ENCODE data around the gene CDK2AP2. TPM values are rescaled to one million over a fixed set of nuclear protein-coding genes. Genes with fewer than 3 reads are reported as not detected.

Gene CDK2AP2
- total RNA-seq, 2 experiments from 2014 or later = 82.7 to 84.7 TPM

GRCh38 chr11:67499808-67500483 lies 8.0 kb downstream of the CDK2AP2 start:
- no peak overlapping the region for H3K4me3 Mint-ChIP-seq
- peak overlapping the region; percentile 42 for H3K27ac Mint-ChIP-seq
- peaks cover 49% of the 10 kb centered on the region for H3K36me3 Mint-ChIP-seq
- peaks cover 28% of the 10 kb centered on the region for H3K4me1 Mint-ChIP-seq (ENCODE audit: low read depth)
- H3K27me3 Mint-ChIP-seq = no peaks in the 10 kb centered on the region
- ChIA-PET POLR2A (no interaction called here), CTCF (interaction anchor here (0.8 kb wide), 1 partner anchor 148 kb away, joined by 4 read pairs; no protein-coding TSS in a partner anchor)
- no peaks in the 10 kb centered on the region for H3K9me3 Mint-ChIP-seq
- intact Hi-C loops (cut with micrococcal nuclease) = no loop called here
- no peak for DNase-seq

GRCh38 chr11:67498544-67498972 lies 9.4 kb downstream of the CDK2AP2 start:
- DNase-seq = no peak
- Mint-ChIP-seq H3K4me3 (no peak overlapping the region), H3K9me3 (no peaks in the 10 kb centered on the region), H3K27me3 (no peaks in the 10 kb centered on the region), H3K4me1 (ENCODE audit: low read depth) (peaks cover 25% of the 10 kb centered on the region), H3K36me3 (peaks cover 45% of the 10 kb centered on the region), H3K27ac (no peak overlapping the region)
- POLR2A ChIA-PET = no interaction called here
- CTCF ChIA-PET = no interaction called here
- intact Hi-C loops (cut with micrococcal nuclease) = no loop called here

GRCh38 chr11:67497656-67498291 lies 10.2 kb downstream of the CDK2AP2 start:
- POLR2A ChIA-PET = no interaction called here
- Mint-ChIP-seq H3K36me3 (peaks cover 42% of the 10 kb centered on the region), H3K9me3 (no peaks in the 10 kb centered on the region), H3K4me3 (no peak overlapping the region), H3K27ac (no peak overlapping the region), H3K4me1 (ENCODE audit: low read depth) (peaks cover 21% of the 10 kb centered on the region), H3K27me3 (no peaks in the 10 kb centered on the region)
- intact Hi-C loops (cut with micrococcal nuclease) = no loop called here
- DNase-seq = no peak
- CTCF ChIA-PET = no interaction called here

GRCh38 chr11:67496113-67496512 lies 11.8 kb downstream of the CDK2AP2 start:
- ChIA-PET POLR2A (no interaction called here), CTCF (no interaction called here)
- Mint-ChIP-seq H3K27me3 (no peaks in the 10 kb centered on the region), H3K4me1 (ENCODE audit: low read depth) (peaks cover 9% of the 10 kb centered on the region), H3K27ac (no peak overlapping the region), H3K4me3 (no peak overlapping the region), H3K36me3 (peaks cover 45% of the 10 kb centered on the region), H3K9me3 (no peaks in the 10 kb centered on the region)
- intact Hi-C loops (cut with micrococcal nuclease) = no loop called here
- DNase-seq = no peak

DNA sequence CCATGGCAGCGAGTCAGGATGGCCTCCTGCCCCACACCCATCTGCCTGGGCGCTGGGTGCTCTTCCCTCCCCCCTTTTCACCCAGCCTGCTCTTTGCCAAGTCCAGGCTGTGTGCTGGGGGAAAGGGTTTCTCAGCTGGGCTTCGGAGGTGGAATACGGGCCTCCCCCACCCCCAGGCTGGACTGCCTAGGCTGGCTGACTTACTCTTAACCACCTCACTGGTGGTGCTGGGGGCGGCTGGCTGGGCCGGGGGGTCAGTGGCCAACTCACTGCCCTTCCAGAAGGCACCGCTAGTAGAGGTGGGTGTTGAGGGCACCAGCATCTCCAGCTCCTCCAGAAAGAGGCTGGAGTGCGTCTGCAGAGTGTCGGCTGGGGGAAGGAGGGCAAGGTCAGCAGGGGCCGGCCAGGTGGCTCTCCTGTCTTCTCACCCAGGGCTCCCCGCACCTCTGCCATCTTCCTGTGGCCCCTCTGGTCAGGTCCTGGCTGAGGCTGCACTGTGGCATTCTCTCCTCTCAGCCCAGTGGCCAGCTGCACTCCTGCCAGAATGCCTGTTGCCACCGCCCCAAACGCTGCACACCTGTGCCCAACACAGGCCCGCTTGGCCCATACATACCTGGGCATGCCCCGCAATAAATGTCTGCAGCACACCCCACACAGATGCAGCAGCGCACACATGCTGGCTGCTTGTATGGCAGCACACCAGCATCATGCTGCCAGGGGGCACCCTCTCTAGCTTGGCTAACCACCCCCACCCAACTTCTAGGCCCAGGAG lies 12.5 kb downstream of the CDK2AP2 start:
- intact Hi-C loops (cut with micrococcal nuclease) = no loop called here
- ChIA-PET POLR2A (no interaction called here), CTCF (no interaction called here)
- DNase-seq = no peak
- H3K9me3 Mint-ChIP-seq = no peaks in the 10 kb centered on the region
- H3K36me3 Mint-ChIP-seq = peaks cover 45% of the 10 kb centered on the region
- H3K4me3 Mint-ChIP-seq = no peak overlapping the region
- no peaks in the 10 kb centered on the region for H3K27me3 Mint-ChIP-seq
- no peak overlapping the region for H3K27ac Mint-ChIP-seq
- peaks cover 5% of the 10 kb centered on the region for H3K4me1 Mint-ChIP-seq (ENCODE audit: low read depth)

DNA sequence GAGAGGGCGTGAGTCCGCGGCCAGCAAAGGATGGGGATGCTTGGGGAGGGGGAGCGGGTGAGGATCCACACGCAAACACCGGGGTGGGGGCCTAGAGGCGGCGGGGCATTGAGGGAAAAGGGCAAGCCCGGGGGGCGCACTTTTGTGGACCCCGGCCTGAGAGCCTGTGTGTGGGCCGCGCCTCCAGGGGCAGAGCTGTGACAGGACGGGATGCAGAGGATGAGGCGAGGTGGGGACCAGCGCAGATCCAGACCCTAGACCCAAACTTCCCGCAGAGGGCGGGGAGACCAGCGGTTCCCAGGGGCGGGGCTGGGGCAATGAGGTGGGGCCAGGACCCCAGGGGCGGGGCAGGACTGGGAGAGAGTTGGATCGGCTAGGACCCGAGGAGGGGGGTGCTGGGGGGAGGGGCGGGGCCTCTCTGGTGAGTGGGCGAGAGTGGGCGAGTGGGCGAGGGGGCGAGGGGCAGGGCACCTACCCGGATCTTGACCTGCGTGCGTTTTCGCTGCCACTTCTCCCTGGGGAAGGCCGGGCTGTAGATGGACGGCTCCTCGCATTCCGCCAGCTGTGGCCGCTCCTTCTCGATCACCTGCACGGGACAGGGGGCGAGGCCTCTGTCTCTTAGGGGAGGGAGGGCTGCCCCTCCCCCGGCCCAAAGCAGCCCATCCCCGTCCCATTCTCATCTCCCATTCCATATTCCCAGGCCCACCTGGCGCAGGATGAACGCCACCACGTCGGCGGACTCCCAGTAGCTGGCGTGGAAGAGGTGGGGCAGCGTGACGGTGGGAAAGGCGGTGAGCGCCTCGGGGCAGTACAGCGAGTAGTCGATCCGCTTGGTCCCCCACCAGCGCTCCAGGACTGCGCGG lies 13.4 kb downstream of the CDK2AP2 start:
- peaks cover 47% of the 10 kb centered on the region for H3K36me3 Mint-ChIP-seq

GRCh38 chr11:67493548-67494370 lies 14.2 kb downstream of the CDK2AP2 start:
- POLR2A ChIA-PET = no interaction called here

More for the DNA sequence above, 13.4 kb downstream of the CDK2AP2 start:
- ChIA-PET CTCF (no interaction called here), POLR2A (no interaction called here)
- Mint-ChIP-seq H3K27ac (no peak overlapping the region), H3K4me3 (no peak overlapping the region), H3K4me1 (ENCODE audit: low read depth) (peaks cover 11% of the 10 kb centered on the region), H3K27me3 (no peaks in the 10 kb centered on the region), H3K9me3 (no peaks in the 10 kb centered on the region)
- DNase-seq = no peak
- intact Hi-C loops (cut with micrococcal nuclease) = no loop called here

GRCh38 chr11:67492801-67493547 lies 15.0 kb downstream of the CDK2AP2 start:
- Mint-ChIP-seq H3K36me3 (peaks cover 56% of the 10 kb centered on the region), H3K4me1 (ENCODE audit: low read depth) (peaks cover 26% of the 10 kb centered on the region), H3K27ac (no peak overlapping the region), H3K9me3 (no peaks in the 10 kb centered on the region), H3K27me3 (no peaks in the 10 kb centered on the region), H3K4me3 (no peak overlapping the region)
- peak; percentile 49 for DNase-seq
- CTCF ChIA-PET = no interaction called here
- POLR2A ChIA-PET = interaction anchor here (2.0 to 2.6 kb wide), 2 partner anchors 25 to 54 kb away, joined by 6 to 9 read pairs; partner anchors contain the start of gene TMEM134
- intact Hi-C loops (cut with micrococcal nuclease) = no loop called here

More at GRCh38 chr11:67493548-67494370, 14.2 kb downstream of the CDK2AP2 start:
- Mint-ChIP-seq H3K27me3 (no peaks in the 10 kb centered on the region), H3K9me3 (no peaks in the 10 kb centered on the region), H3K27ac (no peak overlapping the region), H3K4me1 (ENCODE audit: low read depth) (peaks cover 18% of the 10 kb centered on the region), H3K4me3 (no peak overlapping the region), H3K36me3 (peaks cover 50% of the 10 kb centered on the region)
- CTCF ChIA-PET = no interaction called here
- intact Hi-C loops (cut with micrococcal nuclease) = no loop called here
- DNase-seq = no peak

DNA sequence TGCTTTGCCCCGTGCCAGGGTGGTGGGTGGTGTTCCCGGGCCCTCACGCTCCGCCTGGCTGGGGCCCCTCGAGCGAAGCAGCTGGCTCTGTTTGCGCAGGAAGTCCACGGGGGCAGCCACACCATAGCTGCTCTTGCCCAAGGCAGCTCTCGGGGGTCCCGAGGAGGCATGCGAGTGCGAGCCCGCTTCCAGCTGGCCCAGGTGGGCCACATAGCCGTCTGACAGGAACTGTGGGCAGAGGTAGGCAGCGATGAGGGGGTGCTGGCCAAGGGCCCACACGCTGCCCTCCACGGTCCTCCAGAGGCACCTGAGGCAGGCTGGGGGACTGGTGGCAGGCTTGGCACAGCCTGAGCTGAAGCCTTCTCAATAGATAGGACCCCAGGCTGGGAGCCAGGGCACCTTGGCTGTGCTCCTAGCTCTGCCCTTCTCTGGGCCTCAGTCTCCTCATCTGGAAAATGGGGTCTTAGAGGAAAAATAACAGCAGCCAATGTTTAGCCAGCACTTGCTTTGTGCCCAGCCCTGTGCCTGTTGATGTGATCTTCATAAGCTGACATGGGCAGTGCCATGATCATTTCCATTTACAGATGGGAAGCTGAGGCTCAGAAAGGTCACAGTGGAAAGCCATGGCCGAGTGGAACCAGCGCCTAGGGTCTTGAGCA lies 15.8 kb downstream of the CDK2AP2 start:
- POLR2A ChIA-PET = interaction anchor here (2.0 to 2.6 kb wide), 3 partner anchors 24 to 55 kb away, joined by 6 to 9 read pairs (median 6); partner anchors contain the start of genes PTPRCAP and TMEM134

DNA sequence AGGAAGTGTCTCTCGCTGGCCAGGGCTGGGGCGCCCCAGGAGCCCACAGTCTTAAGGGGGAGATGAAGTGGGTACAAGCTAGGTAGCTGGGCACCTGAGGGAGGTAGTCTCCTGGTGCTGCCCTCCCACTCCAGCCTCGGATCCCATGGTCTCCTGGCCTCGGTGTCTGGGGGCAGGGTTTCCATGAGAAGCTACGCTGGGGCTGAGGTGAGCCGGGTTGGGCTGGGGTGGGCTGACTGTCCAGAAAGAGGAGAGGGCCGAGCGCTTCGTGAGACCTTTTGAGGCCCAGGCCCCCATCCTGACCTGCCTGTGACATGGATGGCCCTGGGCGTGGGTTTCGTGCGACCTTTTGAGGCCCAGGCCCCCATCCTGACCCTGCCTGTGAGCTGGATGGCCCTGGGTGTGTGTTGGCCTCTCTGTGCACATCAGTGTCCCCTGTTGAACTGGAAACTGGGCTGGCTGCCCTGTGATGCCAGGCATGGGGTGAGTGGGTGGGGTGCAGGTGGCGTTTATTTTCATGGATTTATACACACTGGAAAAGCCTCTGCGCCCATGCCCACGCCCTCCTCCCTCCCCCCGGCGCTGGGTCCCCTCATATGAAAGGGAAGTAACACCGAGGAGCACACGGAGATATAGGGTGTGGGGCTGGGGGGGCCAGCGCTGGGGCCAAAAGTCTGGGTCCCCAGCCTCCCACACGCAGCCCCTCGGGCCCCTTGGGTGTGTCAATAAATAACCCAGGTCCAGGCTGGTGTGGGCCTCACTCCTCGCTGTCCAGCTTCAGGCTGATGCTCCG lies 16.5 kb downstream of the CDK2AP2 start:
- intact Hi-C loops (cut with micrococcal nuclease) = no loop called here
- Mint-ChIP-seq H3K36me3 (peaks cover 54% of the 10 kb centered on the region), H3K27ac (peak overlapping the region; percentile 69), H3K4me1 (ENCODE audit: low read depth) (peaks cover 41% of the 10 kb centered on the region), H3K4me3 (no peak overlapping the region), H3K27me3 (no peaks in the 10 kb centered on the region), H3K9me3 (no peaks in the 10 kb centered on the region)
- DNase-seq = no peak
- ChIA-PET CTCF (no interaction called here), POLR2A (interaction anchor here (1.1 to 2.6 kb wide), 5 partner anchors 23 to 87 kb away, joined by 3 to 9 read pairs (median 6); partner anchors contain the start of genes PTPRCAP and TMEM134)

More for the DNA sequence above, 15.8 kb downstream of the CDK2AP2 start:
- Mint-ChIP-seq H3K4me1 (ENCODE audit: low read depth) (peaks cover 34% of the 10 kb centered on the region), H3K27me3 (no peaks in the 10 kb centered on the region), H3K9me3 (no peaks in the 10 kb centered on the region), H3K27ac (no peak overlapping the region), H3K4me3 (no peak overlapping the region), H3K36me3 (peaks cover 54% of the 10 kb centered on the region)
- intact Hi-C loops (cut with micrococcal nuclease) = no loop called here
- CTCF ChIA-PET = no interaction called here
- DNase-seq = no peak
